Measurements from ENCODE around the gene NACC2. TPM values are rescaled to one million over a fixed set of nuclear protein-coding genes. Genes with fewer than 3 reads are reported as not detected.

Gene NACC2
- total and polyA plus RNA-seq, 10 of the 15 experiments (the other 5 are each of a cell fraction or from before 2014, with no cell fraction given): 0.66 to 14.7 (median 3.5) TPM

DNA sequence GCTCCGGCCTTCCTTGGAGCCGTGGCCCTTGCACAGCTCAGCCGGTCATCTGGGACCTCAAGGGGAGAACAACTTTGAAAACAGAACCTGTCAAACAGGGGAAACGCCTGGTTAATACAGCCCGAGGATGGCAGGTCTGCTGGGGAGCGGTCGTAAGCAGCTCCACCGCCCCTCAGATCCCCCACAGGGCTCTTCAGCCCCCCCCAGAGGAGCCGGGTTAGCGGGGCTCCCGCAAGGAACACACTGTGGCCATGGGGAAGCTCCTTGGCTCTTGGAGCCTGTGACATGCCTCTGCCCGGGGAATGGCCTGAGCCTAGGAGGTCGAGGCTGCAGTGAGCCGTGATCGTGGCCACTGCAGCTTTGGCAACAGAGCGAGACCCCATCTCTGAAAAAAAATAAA lies 16.8 kb upstream of the NACC2 start:
- no TSS peak for BruUV-seq (replicated peaks)
- CTCF ChIA-PET: interaction anchor here (0.6 to 1.5 kb wide), 2 partner anchors 18 to 58 kb away, joined by 4 to 5 read pairs; no protein-coding TSS in a partner anchor

More for the DNA sequence above, 16.8 kb upstream of the NACC2 start:
- POLR2A ChIA-PET: interaction anchor here (0.6 to 4.0 kb wide), 2 partner anchors 17 to 616 kb away, joined by 3 to 28 read pairs; partner anchors contain the start of gene NACC2
- intact Hi-C loops (cut with micrococcal nuclease; ENCODE audit: unreplicated experiment) (no loop called here), in situ Hi-C loops (cut with MboI) (no loop called here)
- TF ChIP-seq RBBP5 (conservative IDR thresholded peaks at IDR 0.05) (no peak), PAX5 (IDR thresholded peaks at IDR 0.05; ENCODE audit: borderline replicate concordance, low read depth, low read length) (no peak), CBFB (IDR thresholded peaks at IDR 0.05; ENCODE audit: low read depth) (no peak), EZH2 (IDR thresholded peaks at IDR 0.05; ENCODE audit: borderline replicate concordance, control insufficient read depth, low read depth, low read length) (no peak), TARDBP (IDR thresholded peaks at IDR 0.05; ENCODE audit: borderline replicate concordance) (no peak), LARP7 (IDR thresholded peaks at IDR 0.05) (no peak), ZNF207 (IDR thresholded peaks at IDR 0.05; ENCODE audit: borderline replicate concordance) (no peak)
- TF ChIP-seq, protein P1, sequence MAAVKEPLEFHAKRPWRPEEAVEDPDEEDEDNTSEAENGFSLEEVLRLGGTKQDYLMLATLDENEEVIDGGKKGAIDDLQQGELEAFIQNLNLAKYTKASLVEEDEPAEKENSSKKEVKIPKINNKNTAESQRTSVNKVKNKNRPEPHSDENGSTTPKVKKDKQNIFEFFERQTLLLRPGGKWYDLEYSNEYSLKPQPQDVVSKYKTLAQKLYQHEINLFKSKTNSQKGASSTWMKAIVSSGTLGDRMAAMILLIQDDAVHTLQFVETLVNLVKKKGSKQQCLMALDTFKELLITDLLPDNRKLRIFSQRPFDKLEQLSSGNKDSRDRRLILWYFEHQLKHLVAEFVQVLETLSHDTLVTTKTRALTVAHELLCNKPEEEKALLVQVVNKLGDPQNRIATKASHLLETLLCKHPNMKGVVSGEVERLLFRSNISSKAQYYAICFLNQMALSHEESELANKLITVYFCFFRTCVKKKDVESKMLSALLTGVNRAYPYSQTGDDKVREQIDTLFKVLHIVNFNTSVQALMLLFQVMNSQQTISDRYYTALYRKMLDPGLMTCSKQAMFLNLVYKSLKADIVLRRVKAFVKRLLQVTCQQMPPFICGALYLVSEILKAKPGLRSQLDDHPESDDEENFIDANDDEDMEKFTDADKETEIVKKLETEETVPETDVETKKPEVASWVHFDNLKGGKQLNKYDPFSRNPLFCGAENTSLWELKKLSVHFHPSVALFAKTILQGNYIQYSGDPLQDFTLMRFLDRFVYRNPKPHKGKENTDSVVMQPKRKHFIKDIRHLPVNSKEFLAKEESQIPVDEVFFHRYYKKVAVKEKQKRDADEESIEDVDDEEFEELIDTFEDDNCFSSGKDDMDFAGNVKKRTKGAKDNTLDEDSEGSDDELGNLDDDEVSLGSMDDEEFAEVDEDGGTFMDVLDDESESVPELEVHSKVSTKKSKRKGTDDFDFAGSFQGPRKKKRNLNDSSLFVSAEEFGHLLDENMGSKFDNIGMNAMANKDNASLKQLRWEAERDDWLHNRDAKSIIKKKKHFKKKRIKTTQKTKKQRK (IDR thresholded peaks at IDR 0.05; ENCODE audit: low read depth, low read length): no peak
- TF ChIP-seq, protein P2, sequence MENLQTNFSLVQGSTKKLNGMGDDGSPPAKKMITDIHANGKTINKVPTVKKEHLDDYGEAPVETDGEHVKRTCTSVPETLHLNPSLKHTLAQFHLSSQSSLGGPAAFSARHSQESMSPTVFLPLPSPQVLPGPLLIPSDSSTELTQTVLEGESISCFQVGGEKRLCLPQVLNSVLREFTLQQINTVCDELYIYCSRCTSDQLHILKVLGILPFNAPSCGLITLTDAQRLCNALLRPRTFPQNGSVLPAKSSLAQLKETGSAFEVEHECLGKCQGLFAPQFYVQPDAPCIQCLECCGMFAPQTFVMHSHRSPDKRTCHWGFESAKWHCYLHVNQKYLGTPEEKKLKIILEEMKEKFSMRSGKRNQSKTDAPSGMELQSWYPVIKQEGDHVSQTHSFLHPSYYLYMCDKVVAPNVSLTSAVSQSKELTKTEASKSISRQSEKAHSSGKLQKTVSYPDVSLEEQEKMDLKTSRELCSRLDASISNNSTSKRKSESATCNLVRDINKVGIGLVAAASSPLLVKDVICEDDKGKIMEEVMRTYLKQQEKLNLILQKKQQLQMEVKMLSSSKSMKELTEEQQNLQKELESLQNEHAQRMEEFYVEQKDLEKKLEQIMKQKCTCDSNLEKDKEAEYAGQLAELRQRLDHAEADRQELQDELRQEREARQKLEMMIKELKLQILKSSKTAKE (IDR thresholded peaks at IDR 0.05; ENCODE audit: low read depth, poor library complexity, severe bottlenecking): no peak
- TF ChIP-seq, protein P3, sequence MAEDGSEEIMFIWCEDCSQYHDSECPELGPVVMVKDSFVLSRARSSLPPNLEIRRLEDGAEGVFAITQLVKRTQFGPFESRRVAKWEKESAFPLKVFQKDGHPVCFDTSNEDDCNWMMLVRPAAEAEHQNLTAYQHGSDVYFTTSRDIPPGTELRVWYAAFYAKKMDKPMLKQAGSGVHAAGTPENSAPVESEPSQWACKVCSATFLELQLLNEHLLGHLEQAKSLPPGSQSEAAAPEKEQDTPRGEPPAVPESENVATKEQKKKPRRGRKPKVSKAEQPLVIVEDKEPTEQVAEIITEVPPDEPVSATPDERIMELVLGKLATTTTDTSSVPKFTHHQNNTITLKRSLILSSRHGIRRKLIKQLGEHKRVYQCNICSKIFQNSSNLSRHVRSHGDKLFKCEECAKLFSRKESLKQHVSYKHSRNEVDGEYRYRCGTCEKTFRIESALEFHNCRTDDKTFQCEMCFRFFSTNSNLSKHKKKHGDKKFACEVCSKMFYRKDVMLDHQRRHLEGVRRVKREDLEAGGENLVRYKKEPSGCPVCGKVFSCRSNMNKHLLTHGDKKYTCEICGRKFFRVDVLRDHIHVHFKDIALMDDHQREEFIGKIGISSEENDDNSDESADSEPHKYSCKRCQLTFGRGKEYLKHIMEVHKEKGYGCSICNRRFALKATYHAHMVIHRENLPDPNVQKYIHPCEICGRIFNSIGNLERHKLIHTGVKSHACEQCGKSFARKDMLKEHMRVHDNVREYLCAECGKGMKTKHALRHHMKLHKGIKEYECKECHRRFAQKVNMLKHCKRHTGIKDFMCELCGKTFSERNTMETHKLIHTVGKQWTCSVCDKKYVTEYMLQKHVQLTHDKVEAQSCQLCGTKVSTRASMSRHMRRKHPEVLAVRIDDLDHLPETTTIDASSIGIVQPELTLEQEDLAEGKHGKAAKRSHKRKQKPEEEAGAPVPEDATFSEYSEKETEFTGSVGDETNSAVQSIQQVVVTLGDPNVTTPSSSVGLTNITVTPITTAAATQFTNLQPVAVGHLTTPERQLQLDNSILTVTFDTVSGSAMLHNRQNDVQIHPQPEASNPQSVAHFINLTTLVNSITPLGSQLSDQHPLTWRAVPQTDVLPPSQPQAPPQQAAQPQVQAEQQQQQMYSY (CRISPR knock-in tag; IDR thresholded peaks at IDR 0.05): no peak
- no peak overlapping the region for H3K4me3 ChIP-seq
- no peak overlapping the region for H3K4me2 ChIP-seq (ENCODE audit: control insufficient read depth, insufficient read depth)
- DNase-seq (ENCODE audit: low read depth, low spot score): no peak
- SMC1A ChIA-PET (ENCODE audit: uncharacterized antibody, unreplicated experiment): interaction anchor here (1.6 to 4.0 kb wide), 2 partner anchors 15 to 22 kb away, joined by 4 to 19 read pairs; partner anchors contain the start of gene NACC2
- RAD21 ChIA-PET (ENCODE audit: unreplicated experiment): interaction anchor here (1.1 to 6.6 kb wide), 3 partner anchors 16 to 142 kb away, joined by 3 to 52 read pairs (median 28); partner anchors contain the start of gene NACC2
- WGBS (ENCODE audit: insufficient coverage, insufficient replicate concordance, low lambda C conversion rate, missing lambda C conversion rate): 83% methylated on average over 16 of the region's 16 CpGs
- peaks cover 33% of the 10 kb centered on the region for H3K4me1 ChIP-seq (ENCODE audit: control insufficient read depth, insufficient read depth, low read length)
- H3K27me3 ChIP-seq (replicated peaks in 1 of 2; ENCODE audit: control insufficient read depth in 2 of 2, insufficient read depth in 2 of 2, low read length in 1 of 2): no peaks in the 10 kb centered on the region
- no peak for ATAC-seq
- no peak for FAIRE-seq
- H3K36me3 ChIP-seq (ENCODE audit: control insufficient read depth in 2 of 2, insufficient read depth in 2 of 2, low read length in 1 of 2): peaks cover 0 to 3% of the 10 kb centered on the region in 2 experiments; a peak in 2 of 4 replicates
- peaks cover 23% of the 10 kb centered on the region for H3K79me2 ChIP-seq (ENCODE audit: control insufficient read depth, insufficient read depth, low read length)
- no peak overlapping the region for H3K9ac ChIP-seq (ENCODE audit: control insufficient read depth, insufficient read depth, low read length)
- no peak overlapping the region for H2AFZ ChIP-seq (ENCODE audit: control insufficient read depth, low read depth, low read length)
- no peak overlapping the region for H3K27ac ChIP-seq (ENCODE audit: control insufficient read depth, insufficient read depth)
- no peaks in the 10 kb centered on the region for H4K20me1 ChIP-seq (ENCODE audit: control insufficient read depth, insufficient read depth)
- H3K9me3 ChIP-seq (replicated peaks; ENCODE audit: control insufficient read depth, insufficient read depth, low read length): no peaks in the 10 kb centered on the region

All from GM12878 (cell line).